Uterus (tissue), 4 donors: Measurements from ENCODE around the gene ZC3H7A. TPM values are rescaled to one million over a fixed set of nuclear protein-coding genes. Genes with fewer than 3 reads are reported as not detected.

ENCODE experiments used
- DNase-seq, 2 donors: peaks; one replicate each; pipeline ENCODE4 v3.0.0-alpha.2; 2019 to 2020
- H3K27ac ChIP-seq, 2 donors: fragments of 200-600 bp; sonication (generic); 1 replicate in 1 of 2; 2 replicates in 1 of 2; pipeline ENCODE4 v1.5.1; 2016 to 2018
- H3K27me3 ChIP-seq, 2 donors: fragments of 200-600 bp; sonication (generic); one replicate each; pipeline ENCODE4 v1.5.1; 2018 to 2019; ENCODE audit warnings: control low read depth in 1 of 2
- H3K36me3 ChIP-seq, 2 donors: fragments of 200-600 bp; sonication (generic); one replicate each; pipeline ENCODE4 v1.5.1; 2019; ENCODE audit warnings: control low read depth in 1 of 2
- H3K4me1 ChIP-seq, 2 donors: fragments of 200-600 bp; sonication (generic); one replicate each; pipeline ENCODE4 v1.5.1; 2018 to 2019; ENCODE audit warnings: control low read depth in 1 of 2
- H3K4me3 ChIP-seq, 2 donors: fragments of 200-600 bp; sonication (generic); 1 replicate in 1 of 2; 2 replicates in 1 of 2; pipeline ENCODE4 v1.5.1; 2018 to 2019; ENCODE audit warnings: mild to moderate bottlenecking in 1 of 2
- H3K9me3 ChIP-seq, 2 donors: fragments of 200-600 bp; sonication (generic); one replicate each; pipeline ENCODE4 v1.5.1; 2019; ENCODE audit warnings: control low read depth in 1 of 2
- POLR2A ChIP-seq, 2 donors: fragments of 450-650 bp; IDR thresholded peaks; one replicate each; pipeline ENCODE4 v1.6.1; 2016; ENCODE audit warnings: antibody characterized with exemption in 2 of 2, mild to moderate bottlenecking in 1 of 2, moderate library complexity in 1 of 2
- intact Hi-C: fragments of 100-400 bp; cut with DNase I; formaldehyde crosslinking; loops from one replicate; pipeline ENCODE4 v1.15.1; 2023; ENCODE audit warnings: low total_unique reads
- total RNA-seq, 4 donors: library from RNA; depleted of rRNA in 3 of 4; stranded (reverse); fragments of >200 nt in 3 of 4; gene quantifications; one replicate each; pipeline versions ENCODE4 v1.1.0 to v1.2.4, GENCODE V29; 2014 to 2023
- TF ChIP-seq, protein P1 (sequence below), 4 experiments: fragments of 200-600 bp in 2 of 4; fragments of 450-650 bp in 2 of 4; sonication (generic) in 2 of 4; IDR thresholded peaks; one replicate each; pipeline ENCODE4 v1.5.1; 2016 to 2019; ENCODE audit warnings: antibody characterized with exemption in 4 of 4, mild to moderate bottlenecking in 2 of 4, moderate library complexity in 1 of 4
- donor health status: DM: yes; HTN: yes; CAD: no.

ZC3H7A gene, protein sequence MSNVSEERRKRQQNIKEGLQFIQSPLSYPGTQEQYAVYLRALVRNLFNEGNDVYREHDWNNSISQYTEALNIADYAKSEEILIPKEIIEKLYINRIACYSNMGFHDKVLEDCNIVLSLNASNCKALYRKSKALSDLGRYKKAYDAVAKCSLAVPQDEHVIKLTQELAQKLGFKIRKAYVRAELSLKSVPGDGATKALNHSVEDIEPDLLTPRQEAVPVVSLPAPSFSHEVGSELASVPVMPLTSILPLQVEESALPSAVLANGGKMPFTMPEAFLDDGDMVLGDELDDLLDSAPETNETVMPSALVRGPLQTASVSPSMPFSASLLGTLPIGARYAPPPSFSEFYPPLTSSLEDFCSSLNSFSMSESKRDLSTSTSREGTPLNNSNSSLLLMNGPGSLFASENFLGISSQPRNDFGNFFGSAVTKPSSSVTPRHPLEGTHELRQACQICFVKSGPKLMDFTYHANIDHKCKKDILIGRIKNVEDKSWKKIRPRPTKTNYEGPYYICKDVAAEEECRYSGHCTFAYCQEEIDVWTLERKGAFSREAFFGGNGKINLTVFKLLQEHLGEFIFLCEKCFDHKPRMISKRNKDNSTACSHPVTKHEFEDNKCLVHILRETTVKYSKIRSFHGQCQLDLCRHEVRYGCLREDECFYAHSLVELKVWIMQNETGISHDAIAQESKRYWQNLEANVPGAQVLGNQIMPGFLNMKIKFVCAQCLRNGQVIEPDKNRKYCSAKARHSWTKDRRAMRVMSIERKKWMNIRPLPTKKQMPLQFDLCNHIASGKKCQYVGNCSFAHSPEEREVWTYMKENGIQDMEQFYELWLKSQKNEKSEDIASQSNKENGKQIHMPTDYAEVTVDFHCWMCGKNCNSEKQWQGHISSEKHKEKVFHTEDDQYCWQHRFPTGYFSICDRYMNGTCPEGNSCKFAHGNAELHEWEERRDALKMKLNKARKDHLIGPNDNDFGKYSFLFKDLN
- 10 to 100 TPM; 40.9 to 91.2 (median 67.5) TPM for total RNA-seq

DNA sequence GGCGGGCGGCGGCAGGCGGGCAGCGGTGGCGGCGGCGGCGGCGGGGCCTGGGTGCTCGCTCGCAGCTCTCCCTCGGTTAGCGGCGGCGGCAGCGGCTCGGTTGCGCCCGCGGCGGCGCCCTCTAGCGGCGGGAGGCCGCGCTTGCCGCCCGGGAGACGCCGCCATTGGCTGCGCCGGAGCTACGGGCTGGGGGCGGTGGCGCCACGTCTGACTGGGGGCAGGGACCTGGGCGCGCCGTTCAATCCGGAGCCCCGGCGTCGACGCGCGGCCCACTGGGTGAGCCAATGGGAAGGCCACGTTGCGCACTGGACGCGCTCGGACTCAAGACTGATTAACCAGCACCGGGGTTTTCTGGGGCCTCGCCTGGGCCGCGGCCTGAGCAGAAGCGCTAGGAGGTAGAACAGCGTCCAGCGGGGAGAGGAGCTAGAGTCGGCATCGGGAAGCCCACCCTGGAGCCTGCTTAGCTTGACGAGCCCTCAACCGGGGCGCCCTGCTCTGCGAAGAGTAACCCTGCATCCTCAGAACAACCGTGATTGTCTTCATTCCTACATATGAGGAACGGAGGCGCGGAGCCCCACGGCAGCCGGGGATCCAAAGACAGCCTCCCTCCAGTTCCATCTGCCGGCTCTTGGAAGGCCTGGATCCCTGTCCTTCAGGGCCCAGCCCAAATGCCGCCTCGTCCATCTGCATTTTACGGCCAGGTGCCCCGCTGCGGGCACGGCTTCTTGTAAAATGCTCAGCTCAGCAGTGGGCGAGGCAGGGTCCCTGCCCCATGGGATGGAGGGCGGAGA is at the start of gene ZC3H7A:
Gene ZC3H7A (minus strand): TSS at position 93 of the 791 bp plus-strand sequence. CDS start 14,904 bp downstream, outside the sequence.
- Histone ChIP-seq H3K4me3 (peak within 1 kb of the TSS; percentile 92 to 98), H3K36me3 (no peaks in the 10 kb centered on the region), H3K27me3 (no peaks in the 10 kb centered on the region), H3K27ac (peak within 1 kb of the TSS; percentile 97 to 98), H3K4me1 (peaks cover 0 to 12% of the 10 kb centered on the region in 2 donors), H3K9me3 (no peaks in the 10 kb centered on the region)
- TF ChIP-seq, protein P1, sequence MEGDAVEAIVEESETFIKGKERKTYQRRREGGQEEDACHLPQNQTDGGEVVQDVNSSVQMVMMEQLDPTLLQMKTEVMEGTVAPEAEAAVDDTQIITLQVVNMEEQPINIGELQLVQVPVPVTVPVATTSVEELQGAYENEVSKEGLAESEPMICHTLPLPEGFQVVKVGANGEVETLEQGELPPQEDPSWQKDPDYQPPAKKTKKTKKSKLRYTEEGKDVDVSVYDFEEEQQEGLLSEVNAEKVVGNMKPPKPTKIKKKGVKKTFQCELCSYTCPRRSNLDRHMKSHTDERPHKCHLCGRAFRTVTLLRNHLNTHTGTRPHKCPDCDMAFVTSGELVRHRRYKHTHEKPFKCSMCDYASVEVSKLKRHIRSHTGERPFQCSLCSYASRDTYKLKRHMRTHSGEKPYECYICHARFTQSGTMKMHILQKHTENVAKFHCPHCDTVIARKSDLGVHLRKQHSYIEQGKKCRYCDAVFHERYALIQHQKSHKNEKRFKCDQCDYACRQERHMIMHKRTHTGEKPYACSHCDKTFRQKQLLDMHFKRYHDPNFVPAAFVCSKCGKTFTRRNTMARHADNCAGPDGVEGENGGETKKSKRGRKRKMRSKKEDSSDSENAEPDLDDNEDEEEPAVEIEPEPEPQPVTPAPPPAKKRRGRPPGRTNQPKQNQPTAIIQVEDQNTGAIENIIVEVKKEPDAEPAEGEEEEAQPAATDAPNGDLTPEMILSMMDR (IDR thresholded peaks at IDR 0.05) = peak; percentile 39 to 99 (median 94)
- TF ChIP-seq POLR2A (IDR thresholded peaks at IDR 0.05) = peak; percentile 61 to 86
- intact Hi-C loops = no loop called here
- DNase-seq = peak; percentile 95 to 96

DNA sequence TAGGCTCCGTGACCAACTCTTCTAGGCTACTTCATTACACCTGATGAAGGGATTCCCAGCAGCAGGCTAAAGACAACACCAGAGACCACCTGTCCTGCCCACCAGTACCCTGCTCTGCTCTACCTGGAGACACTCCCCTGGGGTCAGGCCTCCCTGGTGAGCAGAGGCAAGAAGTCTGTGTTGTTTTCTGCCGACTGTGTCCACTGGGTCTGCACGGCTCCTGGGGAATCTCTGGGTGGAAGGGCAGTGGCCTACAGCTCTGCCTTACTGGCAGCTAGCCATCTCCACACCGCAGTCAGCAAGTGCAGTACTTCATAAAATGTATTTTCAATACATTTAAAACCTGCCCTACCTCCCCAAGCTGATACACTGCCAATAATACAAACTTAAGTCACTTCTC is 47.4 kb upstream of the ZC3H7A start:
- peaks cover 0 to 4% of the 10 kb centered on the region in 2 donors for H3K36me3 ChIP-seq
- no peak overlapping the region for H3K27ac ChIP-seq
- H3K27me3 ChIP-seq = no peaks in the 10 kb centered on the region
- no peak overlapping the region for H3K4me3 ChIP-seq
- no peaks in the 10 kb centered on the region for H3K9me3 ChIP-seq
- intact Hi-C loops = no loop called here
- no peak for DNase-seq
- TF ChIP-seq POLR2A (IDR thresholded peaks at IDR 0.05) = no peak
- TF ChIP-seq, protein P1 (IDR thresholded peaks at IDR 0.05) = no peak
- peaks cover 0 to under 1% of the 10 kb centered on the region in 2 donors for H3K4me1 ChIP-seq

DNA sequence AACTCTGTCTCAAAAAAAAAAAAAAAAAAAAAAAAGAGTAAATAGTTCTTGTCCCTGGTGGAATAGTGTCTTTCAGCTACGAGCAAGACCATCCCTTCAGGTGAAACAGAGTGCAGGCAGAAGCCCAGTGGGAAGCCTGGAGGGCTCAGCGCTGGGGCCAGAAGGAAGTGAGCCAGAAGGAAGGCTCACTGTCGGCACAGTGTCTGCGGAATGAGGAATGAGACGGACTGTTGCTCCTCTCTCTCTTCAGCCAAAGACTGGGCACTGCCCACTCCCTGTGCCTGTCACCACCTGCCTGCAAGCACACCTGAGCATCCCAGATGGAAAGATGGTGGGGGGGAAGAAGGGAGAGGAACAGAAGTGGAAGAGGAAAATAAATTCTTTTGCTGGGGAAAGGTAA is 46.8 kb upstream of the ZC3H7A start:
- Histone ChIP-seq H3K36me3 (peaks cover 0 to 4% of the 10 kb centered on the region in 2 donors), H3K9me3 (no peaks in the 10 kb centered on the region), H3K4me1 (no peaks in the 10 kb centered on the region), H3K27ac (no peak overlapping the region), H3K27me3 (no peaks in the 10 kb centered on the region), H3K4me3 (no peak overlapping the region)
- no peak for DNase-seq
- no peak for TF ChIP-seq POLR2A (IDR thresholded peaks at IDR 0.05)
- TF ChIP-seq, protein P1 (IDR thresholded peaks at IDR 0.05) = no peak
- intact Hi-C loops = no loop called here

DNA sequence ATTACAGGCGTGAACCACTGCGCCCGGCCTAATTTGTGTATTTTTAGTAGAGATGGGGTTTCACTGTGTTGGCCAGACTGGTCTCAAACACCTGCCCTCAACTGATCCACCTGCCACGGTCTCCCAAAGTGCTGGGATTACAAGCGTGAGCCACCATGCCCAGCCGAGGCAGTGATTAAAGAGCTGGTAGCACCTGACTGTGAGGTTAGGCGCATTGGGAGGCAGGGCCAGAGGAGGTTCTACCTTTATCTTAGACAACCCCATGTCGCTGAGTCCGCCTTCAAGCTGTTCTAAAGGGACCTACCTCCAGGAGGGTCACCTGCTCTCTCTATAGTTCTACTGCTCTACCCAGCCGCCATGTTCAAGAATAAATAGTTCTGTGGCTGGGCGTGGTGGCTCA is 46.1 kb upstream of the ZC3H7A start:
- Histone ChIP-seq H3K9me3 (no peaks in the 10 kb centered on the region), H3K4me3 (no peak overlapping the region), H3K27ac (no peak overlapping the region), H3K36me3 (peaks cover 0 to 4% of the 10 kb centered on the region in 2 donors), H3K27me3 (no peaks in the 10 kb centered on the region), H3K4me1 (no peaks in the 10 kb centered on the region)
- DNase-seq = no peak
- TF ChIP-seq POLR2A (IDR thresholded peaks at IDR 0.05) = no peak
- TF ChIP-seq, protein P1 (IDR thresholded peaks at IDR 0.05) = no peak
- intact Hi-C loops = no loop called here
